Upper lobe of right lung (tissue), 1 donor: Measurements from ENCODE around the gene SMIM45.

Experiments used
- ATAC-seq: fragments of 200-7000 bp; cut with Tn5 transposase; one replicate; pipeline ENCODE4 v1.9.1; 2020; ENCODE audit warnings: mild to moderate bottlenecking, moderate library complexity
- DNase-seq: peaks from one replicate; pipeline ENCODE4 v3.0.0-alpha.2; 2020
- H3K27ac ChIP-seq: fragments of 200-600 bp; one replicate; pipeline ENCODE4 v1.8.0; 2022
- H3K27me3 ChIP-seq: fragments of 200-600 bp; one replicate; pipeline ENCODE4 v1.8.0; 2022; ENCODE audit warnings: mild to moderate bottlenecking
- H3K36me3 ChIP-seq: fragments of 200-600 bp; one replicate; pipeline ENCODE4 v1.8.0; 2022
- H3K4me1 ChIP-seq: fragments of 200-600 bp; one replicate; pipeline ENCODE4 v1.8.0; 2022
- H3K4me3 ChIP-seq: fragments of 200-600 bp; one replicate; pipeline ENCODE4 v1.8.0; 2022; ENCODE audit warnings: mild to moderate bottlenecking
- H3K9me3 ChIP-seq: fragments of 200-600 bp; one replicate; pipeline ENCODE4 v1.8.0; 2022
- intact Hi-C: fragments of 100-400 bp; cut with DNase I; formaldehyde crosslinking; loops from one replicate; pipeline ENCODE4 v1.11.0; 2022
- TF ChIP-seq, protein P1 (sequence below): fragments of 200-600 bp; IDR thresholded peaks from one replicate; pipeline ENCODE4 v1.8.0; 2022; ENCODE audit warnings: antibody characterized with exemption
- donor health status: DM: no; HTN: yes; CAD: no; lungs with severe emphysema.

The SMIM45 gene

DNA sequence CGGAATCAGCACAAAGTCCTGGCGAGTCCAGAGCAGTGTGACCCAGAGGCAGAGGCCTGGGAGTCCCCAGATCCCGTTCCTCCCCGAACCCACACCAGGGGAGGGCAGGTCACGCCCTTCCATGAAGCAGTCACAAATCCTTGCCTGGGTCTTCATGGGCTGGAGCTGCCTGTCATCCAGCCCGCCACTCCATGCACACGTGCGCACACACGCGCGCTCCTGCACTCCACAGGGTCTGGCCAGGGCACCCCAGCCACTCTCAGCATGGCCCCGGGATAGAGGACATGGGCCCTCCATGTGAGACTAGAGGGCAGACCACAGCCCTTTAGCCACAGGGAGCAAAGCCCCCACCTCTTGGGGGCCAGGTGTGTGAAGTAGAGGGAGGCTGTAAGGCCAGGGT lies 19.6 kb upstream of the SMIM45 start:
- Histone ChIP-seq H3K9me3 (no peaks in the 10 kb centered on the region), H3K4me1 (no peaks in the 10 kb centered on the region), H3K27me3 (no peaks in the 10 kb centered on the region), H3K36me3 (no peaks in the 10 kb centered on the region), H3K27ac (no peak overlapping the region), H3K4me3 (no peak overlapping the region)
- TF ChIP-seq, protein P1, sequence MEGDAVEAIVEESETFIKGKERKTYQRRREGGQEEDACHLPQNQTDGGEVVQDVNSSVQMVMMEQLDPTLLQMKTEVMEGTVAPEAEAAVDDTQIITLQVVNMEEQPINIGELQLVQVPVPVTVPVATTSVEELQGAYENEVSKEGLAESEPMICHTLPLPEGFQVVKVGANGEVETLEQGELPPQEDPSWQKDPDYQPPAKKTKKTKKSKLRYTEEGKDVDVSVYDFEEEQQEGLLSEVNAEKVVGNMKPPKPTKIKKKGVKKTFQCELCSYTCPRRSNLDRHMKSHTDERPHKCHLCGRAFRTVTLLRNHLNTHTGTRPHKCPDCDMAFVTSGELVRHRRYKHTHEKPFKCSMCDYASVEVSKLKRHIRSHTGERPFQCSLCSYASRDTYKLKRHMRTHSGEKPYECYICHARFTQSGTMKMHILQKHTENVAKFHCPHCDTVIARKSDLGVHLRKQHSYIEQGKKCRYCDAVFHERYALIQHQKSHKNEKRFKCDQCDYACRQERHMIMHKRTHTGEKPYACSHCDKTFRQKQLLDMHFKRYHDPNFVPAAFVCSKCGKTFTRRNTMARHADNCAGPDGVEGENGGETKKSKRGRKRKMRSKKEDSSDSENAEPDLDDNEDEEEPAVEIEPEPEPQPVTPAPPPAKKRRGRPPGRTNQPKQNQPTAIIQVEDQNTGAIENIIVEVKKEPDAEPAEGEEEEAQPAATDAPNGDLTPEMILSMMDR, result no peak
- DNase-seq (no peak), ATAC-seq (no peak)
- intact Hi-C loops, result no loop called here

DNA sequence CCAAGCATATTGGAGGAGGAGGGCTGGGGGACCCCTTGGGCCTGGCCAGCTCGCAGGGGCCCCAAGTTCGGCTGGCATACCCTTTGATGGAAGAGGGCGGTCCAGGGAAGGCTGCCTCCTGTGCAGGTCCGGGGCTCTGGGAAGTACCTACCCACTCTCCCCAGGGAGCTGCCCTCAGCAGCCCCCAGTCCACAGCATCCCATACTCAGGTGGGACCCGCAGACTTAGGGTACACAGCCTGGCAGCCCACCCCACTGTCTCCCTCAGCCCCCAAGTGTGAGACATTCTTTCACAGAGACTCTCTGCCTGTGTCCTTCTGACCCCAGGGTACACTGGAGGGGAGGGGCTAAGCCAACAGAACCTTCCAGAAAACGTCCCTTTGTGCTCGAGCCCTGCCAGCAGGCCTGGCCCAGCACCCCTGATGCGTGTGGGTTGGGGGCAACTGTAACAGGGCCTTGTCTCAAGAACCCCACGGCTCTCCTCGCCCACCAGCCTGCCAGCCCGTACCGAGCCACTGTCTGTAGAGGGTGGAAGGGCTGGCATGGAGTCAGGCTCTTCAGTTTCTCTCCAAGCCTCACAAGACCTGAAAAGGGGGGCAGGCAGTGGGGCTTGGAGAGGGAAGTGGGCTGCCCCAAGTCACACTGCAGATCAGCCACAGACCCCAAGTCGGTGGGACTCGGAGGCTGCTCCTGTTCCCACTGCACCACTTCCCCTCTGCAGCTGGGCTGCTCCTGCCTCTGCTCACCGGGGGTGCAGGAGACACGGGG lies 18.4 kb upstream of the SMIM45 start:
- Histone ChIP-seq H3K27ac (no peak overlapping the region), H3K4me1 (no peaks in the 10 kb centered on the region), H3K9me3 (no peaks in the 10 kb centered on the region), H3K36me3 (no peaks in the 10 kb centered on the region), H3K4me3 (no peak overlapping the region), H3K27me3 (no peaks in the 10 kb centered on the region)
- DNase-seq (no peak), ATAC-seq (no peak)
- intact Hi-C loops, result no loop called here
- TF ChIP-seq, protein P1, result no peak

DNA sequence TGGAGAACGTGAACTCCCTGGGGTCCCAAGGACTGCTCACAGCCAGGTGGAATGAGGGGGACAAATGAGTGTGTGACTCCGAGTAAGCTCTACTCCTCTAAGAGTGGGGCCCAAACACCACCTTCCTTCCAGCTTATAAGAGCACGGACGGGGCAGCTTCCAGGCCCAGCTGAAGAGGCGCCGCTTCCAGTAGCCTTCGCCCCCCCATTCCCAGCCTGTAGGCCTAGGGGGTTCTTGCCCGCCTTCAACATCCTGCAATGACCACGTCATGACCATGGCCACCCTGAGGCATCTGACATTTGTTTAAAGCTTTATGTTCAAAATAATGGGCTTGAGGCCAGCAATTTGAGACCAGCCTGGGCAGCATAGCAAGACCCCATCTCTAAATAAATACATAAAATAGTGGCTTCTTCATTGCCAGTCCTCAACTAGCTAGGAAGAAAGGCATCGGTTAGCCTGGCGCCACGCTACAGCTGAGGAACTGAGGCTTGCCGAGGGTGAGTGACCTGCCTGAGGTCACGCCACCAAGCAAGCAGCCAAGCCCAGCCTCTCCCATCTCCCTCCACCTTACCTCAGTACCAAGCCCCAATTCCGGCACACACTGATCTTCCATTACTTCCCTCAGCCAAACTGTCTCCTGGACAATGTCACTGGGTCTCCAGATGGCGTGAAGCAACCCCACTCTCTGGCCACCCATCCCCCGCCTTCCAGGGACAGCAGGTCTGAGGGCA lies 17.5 kb upstream of the SMIM45 start:
- no peaks in the 10 kb centered on the region for H3K27me3 ChIP-seq
- no peaks in the 10 kb centered on the region for H3K36me3 ChIP-seq
- ATAC-seq (no peak), DNase-seq (no peak)
- no peak overlapping the region for H3K27ac ChIP-seq
- no peaks in the 10 kb centered on the region for H3K4me1 ChIP-seq
- intact Hi-C loops, result no loop called here
- no peaks in the 10 kb centered on the region for H3K9me3 ChIP-seq
- H3K4me3 ChIP-seq, result no peak overlapping the region
- TF ChIP-seq, protein P1, result no peak

DNA sequence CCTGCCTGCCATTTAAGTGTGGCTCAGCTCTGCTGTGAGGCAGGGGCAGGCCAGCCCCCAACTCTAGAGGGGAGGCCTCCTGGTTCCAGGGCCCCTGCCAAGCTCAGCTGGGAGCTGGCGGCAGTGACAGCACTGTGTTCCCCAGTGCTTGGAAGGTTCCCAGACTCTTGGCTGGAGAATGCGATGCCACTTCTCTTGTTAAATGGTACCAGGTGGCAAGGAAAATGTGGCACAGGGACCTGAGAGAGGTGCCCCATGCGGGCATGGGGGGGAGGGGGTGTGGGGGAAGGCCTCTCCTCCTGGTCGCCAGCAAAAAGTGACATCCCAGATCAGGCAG lies 17.0 kb upstream of the SMIM45 start:
- no peak overlapping the region for H3K27ac ChIP-seq
- no peak overlapping the region for H3K4me3 ChIP-seq
- H3K27me3 ChIP-seq, result no peaks in the 10 kb centered on the region
- H3K4me1 ChIP-seq, result no peaks in the 10 kb centered on the region
- no peaks in the 10 kb centered on the region for H3K9me3 ChIP-seq
- TF ChIP-seq, protein P1, result no peak
- ATAC-seq, result no peak
- H3K36me3 ChIP-seq, result no peaks in the 10 kb centered on the region
- intact Hi-C loops, result no loop called here
- DNase-seq, result no peak

DNA sequence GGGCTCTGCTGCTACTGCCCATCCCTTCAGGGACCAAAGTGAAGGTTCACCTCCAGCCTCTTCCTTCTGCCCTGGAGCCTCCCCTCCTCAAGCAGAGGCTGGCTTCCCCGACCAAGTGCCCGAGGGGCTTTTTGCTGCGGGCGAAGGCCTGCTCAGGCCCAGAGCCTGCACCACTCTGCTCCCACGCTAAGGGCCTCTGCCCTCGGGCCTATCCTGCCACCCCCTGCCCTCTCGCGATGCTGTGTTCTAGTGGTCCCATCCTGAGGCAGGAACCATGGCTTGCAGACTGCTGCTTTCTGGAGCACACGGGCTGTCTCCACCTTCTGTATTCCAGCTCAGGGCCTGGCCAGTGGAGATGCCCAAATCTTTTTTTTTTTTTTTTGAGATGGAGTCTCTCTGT lies 16.4 kb upstream of the SMIM45 start:
- H3K27ac ChIP-seq, result no peak overlapping the region
- no peak overlapping the region for H3K4me3 ChIP-seq
- H3K36me3 ChIP-seq, result no peaks in the 10 kb centered on the region
- no peaks in the 10 kb centered on the region for H3K4me1 ChIP-seq
- no peak for DNase-seq
- ATAC-seq, result no peak
- no peaks in the 10 kb centered on the region for H3K27me3 ChIP-seq
- no peaks in the 10 kb centered on the region for H3K9me3 ChIP-seq
- intact Hi-C loops, result no loop called here
- TF ChIP-seq, protein P1, result no peak
